HL-60/S4 treated with retinoic acid at 250 ng/mL for 4 days and 3 days (cell line): ENCODE results near the gene SUGCT.
"Not testable (repeated sequence)": the region's sequence is repeated elsewhere in the genome, so short reads cannot be mapped to it uniquely, and the experiment has no call there.

Experiments
- in situ Hi-C: fragments of 300-500 bp; cut with MboI; formaldehyde crosslinking; loops from 2 replicates; pipeline ENCODE4 v1.7.0; 2022; ENCODE audit warnings: low sequenced_read_pairs

SUGCT gene

GRCh38 chr7:40380111-40380510 is 245.3 kb downstream of the SUGCT start:
- in situ Hi-C loops: no loop called here

GRCh38 chr7:40382145-40382544 is 247.3 kb downstream of the SUGCT start:
- in situ Hi-C loops: no loop called here

GRCh38 chr7:40393660-40394059 is 258.9 kb downstream of the SUGCT start:
- in situ Hi-C loops: no loop called here

- in situ Hi-C loops: no loop called here
Measured at GRCh38 chr7:40394400-40394799, 259.6 kb downstream of the SUGCT start.

GRCh38 chr7:40400525-40400924 is 265.7 kb downstream of the SUGCT start:
- in situ Hi-C loops: no loop called here

- in situ Hi-C loops: no loop called here
Measured at GRCh38 chr7:40401406-40401805, 266.6 kb downstream of the SUGCT start.

GRCh38 chr7:40402661-40403060 is 267.9 kb downstream of the SUGCT start:
- in situ Hi-C loops: no loop called here

GRCh38 chr7:40403703-40404476 is 269.1 kb downstream of the SUGCT start:
- in situ Hi-C loops: no loop called here

- in situ Hi-C loops: no loop called here
Measured at GRCh38 chr7:40405991-40406390, 271.2 kb downstream of the SUGCT start.

- in situ Hi-C loops: no loop called here
Measured at GRCh38 chr7:40412323-40412722, 277.5 kb downstream of the SUGCT start.

GRCh38 chr7:40414704-40415103 is 279.9 kb downstream of the SUGCT start:
- in situ Hi-C loops: not testable (repeated sequence)

GRCh38 chr7:40418448-40418847 is 283.6 kb downstream of the SUGCT start:
- in situ Hi-C loops: no loop called here

GRCh38 chr7:40418983-40419382 is 284.2 kb downstream of the SUGCT start:
- in situ Hi-C loops: no loop called here

GRCh38 chr7:40419806-40420205 is 285.0 kb downstream of the SUGCT start:
- in situ Hi-C loops: no loop called here

- in situ Hi-C loops: no loop called here
Measured at GRCh38 chr7:40421433-40421832, 286.6 kb downstream of the SUGCT start.

- in situ Hi-C loops: no loop called here
Measured at GRCh38 chr7:40425696-40426095, 290.9 kb downstream of the SUGCT start.

GRCh38 chr7:40428421-40428820 is 293.6 kb downstream of the SUGCT start:
- in situ Hi-C loops: no loop called here

GRCh38 chr7:40429826-40430225 is 295.0 kb downstream of the SUGCT start:
- in situ Hi-C loops: no loop called here

- in situ Hi-C loops: no loop called here
Measured at GRCh38 chr7:40432046-40432445, 297.2 kb downstream of the SUGCT start.

- in situ Hi-C loops: no loop called here
Measured at GRCh38 chr7:40436710-40437109, 301.9 kb downstream of the SUGCT start.

GRCh38 chr7:40437498-40437897 is 302.7 kb downstream of the SUGCT start:
- in situ Hi-C loops: no loop called here

GRCh38 chr7:40437936-40438634 is 303.3 kb downstream of the SUGCT start:
- in situ Hi-C loops: no loop called here
